AG04450 (cell line): ENCODE results near the gene TTYH3. TPM values are rescaled to one million over a fixed set of nuclear protein-coding genes. Genes with fewer than 3 reads are reported as not detected.

Experiments used
- CTCF ChIA-PET: fragments of 300-600, 350-600 bp; formaldehyde crosslinking; extraction: SDS; loops from one replicate; lab custom pipeline; 2022; ENCODE audit warnings: antibody characterized with exemption, inconsistent platforms; lab: Charles Lee
- POLR2A ChIA-PET: fragments of 350-600 bp; formaldehyde crosslinking; extraction: SDS; loops from one replicate; lab custom pipeline; 2021; ENCODE audit warnings: antibody characterized with exemption, inconsistent platforms; lab: Yijun Ruan, JAX
- DNase-seq: peaks from one replicate; pipeline ENCODE4 v3.0.0-alpha.2; 2011; ENCODE audit warnings: low read depth, low spot score
- H3K27ac ChIP-seq: one replicate; pipeline ENCODE4 v1.5.1; 2012; ENCODE audit warnings: low read depth, low read length, control low read depth
- H3K27me3 ChIP-seq: one replicate; pipeline ENCODE4 v1.6.0; 2012; ENCODE audit warnings: low read length; ENCODE audit not compliant: control insufficient read depth, insufficient read depth
- H3K4me3 ChIP-seq: 2 replicates; pipeline ENCODE4 v1.5.1; 2011; ENCODE audit warnings: mild to moderate bottlenecking, low read depth, low read length, control low read depth
- H3K9me3 ChIP-seq: 2 replicates; pipeline ENCODE4 v1.5.1; 2012; ENCODE audit warnings: low read length; ENCODE audit not compliant: control insufficient read depth, insufficient read depth
- CTCF ChIP-seq: IDR thresholded peaks from 2 replicates; pipeline ENCODE4 v1.5.1; 2011; ENCODE audit warnings: low read depth, low read length, control low read depth, inconsistent platforms
- polyA plus RNA-seq: library from polyadenylated mRNA; depleted of rRNA; stranded (reverse); fragments of >200 nt; gene quantifications from 2 replicates; pipeline ENCODE4 v1.2.3, GENCODE V29; 2011

The TTYH3 gene
- polyA plus RNA-seq, 1 experiment = 30.8 TPM

GRCh38 chr7:2663960-2664359 lies 32.2 kb downstream of the TTYH3 start:
- ChIA-PET CTCF (interaction anchor here (1.6 kb wide), 1 partner anchor 96 kb away, joined by 3 read pairs; no protein-coding TSS in a partner anchor), POLR2A (no interaction called here)
- H3K9me3 ChIP-seq = peaks cover 11% of the 10 kb centered on the region
- no peak for TF ChIP-seq CTCF
- H3K27me3 ChIP-seq = no peaks in the 10 kb centered on the region
- H3K27ac ChIP-seq = no peak overlapping the region
- no peak for DNase-seq
- no peak overlapping the region for H3K4me3 ChIP-seq

GRCh38 chr7:2665359-2665791 lies 33.6 kb downstream of the TTYH3 start:
- DNase-seq = no peak
- Histone ChIP-seq H3K27ac (no peak overlapping the region), H3K4me3 (no peak overlapping the region), H3K27me3 (no peaks in the 10 kb centered on the region), H3K9me3 (peaks cover 11% of the 10 kb centered on the region)
- ChIA-PET POLR2A (no interaction called here), CTCF (interaction anchor here (0.6 kb wide), 1 partner anchor 92 kb away, joined by 4 read pairs; no protein-coding TSS in a partner anchor)
- no peak for TF ChIP-seq CTCF

- Histone ChIP-seq H3K9me3 (peaks cover 11% of the 10 kb centered on the region), H3K27me3 (no peaks in the 10 kb centered on the region), H3K4me3 (no peak overlapping the region), H3K27ac (no peak overlapping the region)
- no peak for DNase-seq
- ChIA-PET CTCF (interaction anchor here (0.6 kb wide), 1 partner anchor 91 kb away, joined by 4 read pairs; no protein-coding TSS in a partner anchor), POLR2A (no interaction called here)
- TF ChIP-seq CTCF = no peak
Observed at GRCh38 chr7:2666155-2666554, 34.4 kb downstream of the TTYH3 start.

GRCh38 chr7:2666588-2667250 lies 34.9 kb downstream of the TTYH3 start:
- POLR2A ChIA-PET = no interaction called here
- CTCF ChIA-PET = interaction anchor here (0.5 kb wide), 1 partner anchor 104 kb away, joined by 6 read pairs; no protein-coding TSS in a partner anchor
- TF ChIP-seq CTCF = no peak
- H3K27me3 ChIP-seq = no peaks in the 10 kb centered on the region
- H3K4me3 ChIP-seq = no peak overlapping the region
- no peak overlapping the region for H3K27ac ChIP-seq
- DNase-seq = no peak
- H3K9me3 ChIP-seq = peaks cover 11% of the 10 kb centered on the region

- DNase-seq = no peak
- Histone ChIP-seq H3K27me3 (no peaks in the 10 kb centered on the region), H3K27ac (peak overlapping the region; percentile 52), H3K9me3 (peaks cover 11% of the 10 kb centered on the region), H3K4me3 (no peak overlapping the region)
- no peak for TF ChIP-seq CTCF
- ChIA-PET POLR2A (interaction anchor here (0.6 to 1.5 kb wide), 6 partner anchors 10 to 144 kb away, joined by 4 to 10 read pairs (median 6); no protein-coding TSS in a partner anchor), CTCF (interaction anchor here (0.7 to 1.2 kb wide), 3 partner anchors 51 to 236 kb away, joined by 3 to 4 read pairs (median 4); no protein-coding TSS in a partner anchor)
Observed at GRCh38 chr7:2667843-2668242, 36.1 kb downstream of the TTYH3 start.
